Stimulated activated CD4-positive, alpha-beta T cell treated with anti-CD3 and anti-CD28 coated beads, Interleukin-4, amount 100 ng/mL, for 24 hours (primary cell): Measurements from ENCODE around the gene OGFOD2.

Source experiments
- DNase-seq: peaks from one replicate; pipeline ENCODE4 v3.0.0-alpha.2; 2020

OGFOD2 gene

DNA sequence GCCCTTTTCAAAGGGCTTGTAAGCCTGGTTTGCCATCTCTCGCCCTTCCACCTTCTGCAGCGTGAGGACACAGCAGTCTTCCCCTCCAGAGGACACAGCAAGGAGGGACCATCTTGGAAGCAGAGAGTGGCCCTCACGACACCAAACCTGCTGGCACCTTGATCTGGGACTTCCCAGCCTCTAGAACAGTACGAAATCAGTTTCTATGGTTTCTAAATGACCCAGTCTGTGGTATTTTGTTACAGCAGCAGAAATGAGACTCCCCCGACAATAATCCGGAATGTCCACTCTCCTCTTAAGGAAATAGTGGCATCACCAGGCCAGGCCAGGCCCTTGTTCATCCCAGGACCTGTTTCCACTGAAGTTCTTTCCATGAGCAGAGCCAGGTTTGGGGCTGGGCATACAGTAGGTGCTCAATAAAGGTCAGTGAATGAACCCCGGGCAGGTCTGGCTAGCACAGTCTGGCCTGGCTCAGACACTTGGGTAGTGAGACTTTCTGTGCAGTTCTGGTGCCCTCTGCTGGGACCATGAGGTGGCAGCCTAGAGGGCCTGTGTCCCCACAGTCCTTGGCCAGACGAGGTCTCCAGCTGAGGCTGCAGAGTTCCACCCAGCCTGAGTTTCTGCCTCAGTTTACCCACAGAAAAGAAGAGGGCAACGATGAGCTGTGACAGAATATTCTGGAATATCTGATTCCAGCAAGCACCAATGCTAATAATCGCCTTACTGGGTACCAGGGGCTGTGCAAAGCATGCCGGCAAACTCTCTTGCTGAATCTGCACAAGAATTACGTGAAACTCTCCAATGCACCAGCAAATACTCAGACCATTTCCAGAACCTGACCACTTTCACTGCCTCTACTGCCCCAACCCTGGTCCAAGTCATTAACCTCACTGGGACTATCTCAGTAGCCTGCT is 22.8 kb upstream of the OGFOD2 start:
- peak; percentile 79 for DNase-seq

- DNase-seq, result no peak
Observed at GRCh38 chr12:122955156-122955555, 19.9 kb upstream of the OGFOD2 start.

DNA sequence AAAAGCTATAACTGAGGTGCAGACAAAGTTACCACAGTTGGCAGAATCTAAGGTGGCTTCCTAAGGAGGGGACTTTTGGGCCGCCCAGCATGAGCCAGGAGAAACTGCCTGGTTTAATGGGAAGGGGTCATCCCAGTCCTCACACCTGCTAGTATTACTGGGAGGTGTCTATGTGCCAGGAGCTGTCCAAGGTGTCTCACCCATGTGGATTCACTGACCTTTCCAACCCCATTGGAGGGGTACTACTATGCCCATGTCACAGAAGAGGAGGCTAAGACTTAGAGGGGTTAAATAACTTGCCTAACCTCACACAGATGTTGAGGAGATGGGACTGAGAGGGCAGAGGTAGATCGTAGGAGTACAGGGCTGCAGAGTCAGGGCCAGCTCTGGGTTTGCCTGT is 19.0 kb upstream of the OGFOD2 start:
- DNase-seq, result no peak

- no peak for DNase-seq
Observed at GRCh38 chr12:122958198-122958888, 16.7 kb upstream of the OGFOD2 start.

- no peak for DNase-seq
Observed at GRCh38 chr12:122959566-122960192, 15.4 kb upstream of the OGFOD2 start.

- DNase-seq, result no peak
Observed at GRCh38 chr12:122960193-122960569, 14.9 kb upstream of the OGFOD2 start.

DNA sequence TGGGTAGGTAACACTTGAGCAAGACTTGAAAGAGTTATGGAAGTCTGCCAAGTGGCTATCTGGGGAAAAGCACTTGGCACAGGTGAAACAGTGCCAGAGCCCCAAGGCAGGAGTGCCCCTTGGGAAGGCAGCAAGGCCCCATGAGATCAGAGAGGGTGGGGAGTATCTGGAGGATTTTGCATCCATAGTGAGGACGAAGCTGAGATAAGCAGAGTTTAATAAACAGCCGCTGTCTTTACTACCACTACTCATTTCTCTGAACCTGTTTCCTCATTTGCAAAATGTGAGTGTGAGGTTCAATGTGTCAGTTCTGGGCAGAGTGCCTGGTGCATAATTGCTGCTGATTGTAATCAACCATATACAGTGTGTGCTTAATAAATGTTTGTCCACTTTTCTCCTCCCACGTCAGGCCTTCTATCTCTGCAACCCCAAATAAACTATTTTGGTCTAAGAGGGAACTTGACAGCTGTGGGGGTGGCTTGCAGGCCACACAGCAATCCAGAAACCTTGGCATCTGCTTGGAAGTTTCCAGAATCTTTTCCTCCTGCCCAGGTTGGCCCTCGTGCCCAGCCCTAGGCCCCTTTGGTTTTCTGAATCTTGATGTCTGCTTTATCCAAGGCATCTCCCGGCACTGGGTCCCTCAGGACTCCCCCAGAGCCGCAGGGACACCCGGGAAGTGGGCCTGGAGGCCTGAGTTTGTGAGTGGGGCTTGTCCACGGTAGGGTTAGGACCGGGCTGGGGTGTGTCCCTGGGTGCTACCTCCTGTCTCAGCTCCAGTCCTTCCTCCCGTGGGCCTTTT is 13.3 kb upstream of the OGFOD2 start:
- DNase-seq, result no peak

DNA sequence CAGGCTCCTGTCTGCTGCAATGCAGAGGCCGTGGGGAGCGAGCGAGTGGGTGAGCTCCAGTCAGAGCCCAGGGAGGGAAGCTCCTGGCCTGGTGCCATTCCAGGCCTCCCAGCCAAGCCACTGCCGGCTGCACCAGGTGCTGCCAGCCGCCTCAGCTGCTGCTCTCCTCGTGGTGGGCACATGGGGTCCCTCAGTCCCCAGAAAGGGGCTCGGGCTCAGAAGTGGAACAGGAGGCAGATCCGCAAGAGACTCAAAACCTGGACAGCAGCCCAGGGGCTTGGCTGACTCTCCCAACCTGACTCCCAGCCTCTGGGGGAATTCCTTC is 11.1 kb upstream of the OGFOD2 start:
- no peak for DNase-seq

GRCh38 chr12:122964439-122965257 is 10.4 kb upstream of the OGFOD2 start:
- DNase-seq, result no peak

GRCh38 chr12:122965321-122965751 is 9.7 kb upstream of the OGFOD2 start:
- no peak for DNase-seq

- DNase-seq, result peak; percentile 91
Observed at GRCh38 chr12:122965851-122966742, 8.9 kb upstream of the OGFOD2 start, which contains the start of gene ABCB9. ABCB9 (minus strand) TSS chr12:122966463; CDS start chr12:122960235, 6,228 bp downstream.

DNA sequence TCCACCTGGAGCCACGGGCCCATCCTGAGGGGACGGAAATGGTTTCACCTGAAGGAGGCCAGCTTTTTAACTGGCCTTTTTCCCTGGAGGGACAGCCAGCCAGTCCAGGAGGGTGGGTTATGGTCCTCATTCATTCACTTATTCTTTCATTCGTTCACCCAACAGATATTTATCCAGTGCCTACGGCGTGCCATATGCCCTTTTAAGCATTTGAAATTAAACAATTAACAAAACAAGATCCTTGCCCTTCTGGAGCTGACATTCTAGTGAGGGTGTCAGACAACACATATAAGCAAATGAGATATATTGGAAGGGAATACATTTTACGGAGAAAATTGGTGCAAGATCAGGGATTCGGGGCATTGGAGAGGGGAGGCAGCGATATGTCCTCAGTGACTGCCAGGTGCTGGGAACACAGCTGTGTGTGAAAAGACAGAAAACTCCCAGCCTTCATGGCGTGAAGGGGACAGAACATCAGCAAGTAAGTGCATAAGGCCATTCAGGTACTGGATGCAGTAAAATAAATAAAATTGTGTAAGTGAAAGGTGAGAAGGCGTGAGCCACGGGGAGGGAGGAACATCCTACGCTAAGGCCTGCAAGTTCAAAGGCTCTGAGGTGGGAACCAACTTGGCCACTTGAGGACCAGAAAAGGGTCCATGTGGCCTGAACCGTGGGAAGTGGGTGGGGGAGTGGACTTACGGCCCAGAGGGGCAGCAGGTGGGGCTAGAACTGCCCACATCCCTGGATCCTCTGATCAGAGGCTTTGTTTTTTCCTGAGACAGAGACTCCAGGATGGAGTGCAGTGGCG is 8.1 kb upstream of the OGFOD2 start:
- DNase-seq, result no peak

GRCh38 chr12:122968104-122968503 is 6.9 kb upstream of the OGFOD2 start:
- DNase-seq, result no peak

- no peak for DNase-seq
Observed at GRCh38 chr12:122969676-122970075, 5.4 kb upstream of the OGFOD2 start.

GRCh38 chr12:122974274-122974891 is 661 bp upstream of the OGFOD2 start:
- DNase-seq, result peak; percentile 99

DNA sequence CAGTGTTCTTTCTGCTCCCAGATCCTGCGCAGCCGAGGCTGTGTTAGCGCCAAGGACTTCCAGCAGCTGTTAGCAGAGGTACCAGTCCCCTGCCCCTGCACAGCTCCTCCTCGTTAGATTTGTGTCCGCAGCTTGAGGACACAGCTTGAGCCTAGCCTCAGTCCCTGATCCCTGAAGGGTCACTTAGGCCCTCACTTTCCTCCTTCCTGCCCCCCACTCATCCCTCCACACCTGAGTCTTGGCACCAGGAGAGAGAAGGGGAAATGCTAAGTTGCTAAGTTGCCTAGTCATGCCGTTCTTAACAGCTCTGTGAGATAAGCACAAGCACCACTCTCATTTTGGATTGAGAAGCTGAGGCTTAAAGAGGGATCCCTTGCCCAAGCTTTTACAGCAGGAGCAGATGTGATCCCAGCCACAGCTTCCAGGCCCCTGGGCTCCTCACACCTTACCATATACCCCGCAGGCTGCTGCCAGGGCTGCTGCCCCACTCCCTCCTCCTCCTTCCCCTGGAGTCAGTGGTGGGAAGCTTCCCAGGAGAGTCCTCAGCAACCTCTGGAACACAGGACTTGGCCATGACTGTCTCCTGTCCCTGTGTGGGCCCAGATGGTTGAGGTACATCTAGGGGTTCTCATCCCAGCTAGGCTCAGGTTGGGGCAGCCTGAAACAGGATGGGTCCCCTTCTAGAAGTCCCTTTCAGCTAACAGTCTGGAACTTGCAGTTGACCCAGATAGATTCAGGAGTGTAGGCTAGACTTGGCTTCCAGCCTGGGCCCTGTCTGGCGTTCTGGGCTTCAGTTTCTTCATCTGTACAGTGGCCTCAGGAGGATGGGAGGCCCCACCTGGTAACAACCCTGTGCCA is 975 bp downstream of the OGFOD2 start:
- DNase-seq, result no peak

GRCh38 chr12:122976648-122976975 is 1.6 kb downstream of the OGFOD2 start:
- no peak for DNase-seq

- no peak for DNase-seq
Observed at GRCh38 chr12:122977153-122977552, 2.1 kb downstream of the OGFOD2 start.
